ENCODE results near the gene FHOD3.

GRCh38 chr18:36817039-36817438 is 519.5 kb downstream of the FHOD3 start:
- TF ChIP-seq, protein P1, sequence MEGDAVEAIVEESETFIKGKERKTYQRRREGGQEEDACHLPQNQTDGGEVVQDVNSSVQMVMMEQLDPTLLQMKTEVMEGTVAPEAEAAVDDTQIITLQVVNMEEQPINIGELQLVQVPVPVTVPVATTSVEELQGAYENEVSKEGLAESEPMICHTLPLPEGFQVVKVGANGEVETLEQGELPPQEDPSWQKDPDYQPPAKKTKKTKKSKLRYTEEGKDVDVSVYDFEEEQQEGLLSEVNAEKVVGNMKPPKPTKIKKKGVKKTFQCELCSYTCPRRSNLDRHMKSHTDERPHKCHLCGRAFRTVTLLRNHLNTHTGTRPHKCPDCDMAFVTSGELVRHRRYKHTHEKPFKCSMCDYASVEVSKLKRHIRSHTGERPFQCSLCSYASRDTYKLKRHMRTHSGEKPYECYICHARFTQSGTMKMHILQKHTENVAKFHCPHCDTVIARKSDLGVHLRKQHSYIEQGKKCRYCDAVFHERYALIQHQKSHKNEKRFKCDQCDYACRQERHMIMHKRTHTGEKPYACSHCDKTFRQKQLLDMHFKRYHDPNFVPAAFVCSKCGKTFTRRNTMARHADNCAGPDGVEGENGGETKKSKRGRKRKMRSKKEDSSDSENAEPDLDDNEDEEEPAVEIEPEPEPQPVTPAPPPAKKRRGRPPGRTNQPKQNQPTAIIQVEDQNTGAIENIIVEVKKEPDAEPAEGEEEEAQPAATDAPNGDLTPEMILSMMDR (conservative IDR thresholded peaks at IDR 0.05 in 1 of 2, IDR thresholded peaks at IDR 0.05 in 1 of 2; ENCODE audit: extremely low read depth in 1 of 2, insufficient read depth in 1 of 2, low read depth in 1 of 2, low read length in 2 of 2): no peak
- no peak for TF ChIP-seq EZH2 (IDR thresholded peaks at IDR 0.05; ENCODE audit: borderline replicate concordance, low read length)

All from mammary epithelial cell (primary cell).